HG03521 (cell line): Measurements from ENCODE around the gene DPF1.
"Not testable (repeated sequence)": the region's sequence is repeated elsewhere in the genome, so short reads cannot be mapped to it uniquely, and the experiment has no call there.

ENCODE experiments used
- ATAC-seq: cut with Tn5 transposase; IDR thresholded peaks from one replicate; pipeline ENCODE4 v1.9.1; 2021; ENCODE audit warnings: mild to moderate bottlenecking, moderate library complexity; ENCODE audit not compliant: unreplicated experiment

DPF1 gene

DNA sequence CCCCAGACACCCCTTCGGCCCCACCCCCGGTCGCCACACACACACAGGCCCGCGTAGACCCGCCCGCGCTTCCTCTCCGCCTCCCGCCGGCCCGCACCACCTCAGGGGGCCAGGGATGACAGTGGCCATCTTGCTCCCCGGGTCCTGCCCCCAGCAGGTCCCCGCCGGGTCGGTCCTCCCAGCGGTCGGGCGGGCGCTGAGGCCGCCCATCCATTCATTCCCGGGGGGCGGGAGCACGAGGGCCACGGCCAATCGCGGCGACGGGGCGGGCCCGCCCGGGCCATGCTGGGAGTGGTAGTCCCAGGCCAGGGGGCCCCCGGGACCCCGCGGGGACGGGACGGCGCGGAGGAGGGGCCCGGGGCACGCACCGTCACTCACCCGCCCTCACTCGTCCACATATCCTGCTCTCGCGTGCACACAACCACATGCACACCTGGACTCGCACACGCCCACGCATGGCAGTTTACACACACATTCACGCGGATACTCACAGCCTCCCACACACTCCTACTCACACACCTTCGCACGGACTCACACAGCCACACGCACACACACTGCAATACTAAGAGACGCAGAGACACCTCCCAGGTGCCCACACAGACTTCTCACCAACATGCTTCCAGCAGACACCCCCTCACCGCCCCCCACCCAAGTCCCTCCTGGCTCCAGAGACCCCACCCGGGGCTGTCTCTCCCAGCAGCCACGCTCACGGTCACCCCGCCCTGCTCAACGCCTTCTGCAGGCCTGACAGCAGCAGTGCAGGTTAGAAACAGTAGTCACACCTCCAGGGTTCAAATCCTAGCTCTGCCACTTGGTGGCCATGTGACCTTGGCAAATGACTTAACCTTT is at the start of gene DPF1:
Gene DPF1 (minus strand): TSS at position 209 of the 849 bp plus-strand sequence. CDS start 80 bp downstream, at position 129.
- peak; percentile 71 for ATAC-seq

DNA sequence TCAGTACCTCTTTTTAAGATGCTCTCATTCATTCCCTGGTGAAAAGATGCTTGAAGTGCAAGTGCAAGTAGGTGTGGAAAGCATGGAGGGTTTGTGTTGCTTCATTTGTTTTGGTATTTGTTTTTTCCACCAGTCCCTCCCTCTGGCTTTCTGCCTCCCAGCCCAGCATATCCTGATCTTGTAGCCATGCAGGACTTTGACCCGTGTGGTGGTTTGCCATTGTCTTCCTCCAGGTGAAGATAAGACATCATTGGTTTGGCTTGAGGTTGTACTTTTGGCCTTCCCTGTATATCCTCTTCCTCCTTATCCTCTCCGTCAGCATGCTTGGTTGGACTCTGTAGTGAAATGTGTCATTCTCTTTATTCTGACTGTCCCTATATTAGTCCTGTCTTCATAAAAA is 49.5 kb upstream of the DPF1 start:
- ATAC-seq = no peak

DNA sequence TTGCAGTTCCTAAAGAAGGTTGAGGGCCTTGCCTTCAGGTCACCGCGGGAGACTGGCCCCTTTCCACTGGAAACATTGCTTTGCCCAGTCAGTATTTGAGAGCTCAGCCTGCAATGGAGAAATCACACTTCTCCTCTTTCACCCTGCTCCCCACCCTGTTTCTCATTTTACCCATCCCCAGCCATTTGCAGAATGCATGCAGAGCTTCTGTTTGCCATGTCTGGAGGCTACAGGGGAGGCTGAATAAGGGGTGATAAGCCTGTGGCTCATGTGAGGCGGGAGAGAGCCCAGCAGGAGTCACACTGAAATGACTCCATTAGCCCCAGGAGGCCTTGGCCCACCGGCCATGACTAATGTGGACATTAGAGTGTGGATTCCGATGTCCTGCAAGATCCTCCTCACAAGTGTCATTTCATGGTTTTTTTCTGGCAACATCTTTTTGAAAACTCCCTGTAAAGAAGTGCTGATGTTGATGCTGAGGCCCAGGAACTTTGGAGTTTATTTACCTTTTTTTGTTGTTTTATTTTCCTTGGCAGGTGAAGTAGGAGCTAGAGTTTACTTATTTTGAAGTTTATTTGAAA is 46.7 kb upstream of the DPF1 start:
- ATAC-seq = no peak

DNA sequence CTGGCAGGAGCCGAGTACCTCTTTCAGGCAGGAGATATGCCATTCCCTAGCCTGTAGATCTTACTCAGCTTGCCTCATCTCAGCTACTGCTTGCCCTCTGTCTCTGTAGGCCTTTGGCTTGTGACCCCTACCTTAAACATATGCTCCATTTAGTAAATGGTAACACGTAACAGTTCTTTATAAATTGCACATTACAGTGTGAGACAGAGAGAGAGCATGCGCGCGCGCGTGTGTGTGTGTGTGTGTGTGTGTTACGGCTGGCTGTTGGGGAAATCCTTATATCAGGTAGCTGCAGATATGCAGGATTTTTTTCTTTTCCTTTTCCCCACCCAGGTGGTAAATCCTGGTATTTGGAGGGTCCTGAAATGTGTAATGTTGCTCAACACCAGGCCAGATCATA is 44.5 kb upstream of the DPF1 start:
- no peak for ATAC-seq

DNA sequence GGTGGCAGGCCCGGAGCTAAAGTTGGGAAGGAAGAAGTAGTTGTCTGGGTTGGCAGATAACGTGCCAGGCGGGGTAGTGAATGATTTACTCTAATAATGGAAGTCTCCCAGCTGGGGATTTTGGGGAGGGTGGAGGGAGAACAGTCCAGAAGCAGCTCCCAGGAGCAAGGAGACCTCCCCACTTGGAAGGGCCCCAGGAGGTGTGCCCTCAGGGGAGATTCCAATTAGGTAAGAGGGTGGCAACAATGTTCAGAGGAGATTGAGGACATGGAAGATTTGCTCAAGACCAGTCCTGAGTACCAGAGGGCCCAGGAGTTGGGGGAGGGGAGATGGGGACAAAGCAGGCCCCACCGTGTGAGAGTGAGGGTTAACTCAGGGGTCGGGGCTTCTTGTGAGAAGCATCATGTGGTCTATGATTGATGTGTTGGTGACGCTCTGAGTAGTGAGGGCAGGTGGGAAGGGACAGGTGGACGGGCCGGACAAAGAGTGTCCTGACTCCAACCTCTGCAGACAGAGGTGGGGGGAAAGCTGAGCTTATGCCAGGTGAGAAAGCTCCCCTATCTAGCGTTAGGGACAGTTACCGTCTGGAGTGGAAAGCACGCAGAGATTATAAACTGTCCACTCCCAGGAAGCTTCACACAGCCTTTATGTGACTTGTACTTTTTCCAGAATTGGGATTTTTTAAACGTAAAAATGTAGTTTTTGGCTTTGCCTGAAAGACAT is 43.9 kb upstream of the DPF1 start:
- no peak for ATAC-seq

DNA sequence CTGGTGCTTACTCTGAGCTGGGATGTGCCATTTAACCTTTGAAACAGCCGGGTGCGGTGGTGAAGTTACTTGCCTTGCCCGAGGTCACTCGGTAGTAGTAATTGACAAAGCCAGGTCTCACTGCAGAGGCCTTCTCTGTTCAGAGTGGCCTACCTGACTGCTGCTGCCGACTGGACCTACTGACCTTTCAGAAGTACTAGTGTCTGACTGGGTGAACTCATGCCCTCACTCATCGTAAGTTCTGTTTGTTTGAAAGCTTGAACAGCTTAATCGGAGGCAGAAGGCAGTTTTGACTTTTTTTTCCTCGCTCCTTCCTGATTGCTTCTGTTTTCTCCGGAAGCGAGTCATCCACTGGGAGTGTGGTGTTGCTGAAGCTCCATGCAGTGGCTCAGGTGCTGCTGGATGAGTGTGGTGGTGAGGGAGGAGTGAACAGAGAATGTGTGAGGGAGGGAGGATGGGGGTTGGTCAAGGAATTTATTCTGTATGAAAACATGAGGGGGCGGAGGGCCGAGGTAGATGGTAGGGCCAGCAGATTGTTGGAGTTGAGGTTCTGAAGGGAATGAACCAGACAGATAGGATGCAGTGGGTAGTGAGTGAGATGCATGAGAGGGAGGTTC is 43.1 kb upstream of the DPF1 start:
- ATAC-seq = no peak

DNA sequence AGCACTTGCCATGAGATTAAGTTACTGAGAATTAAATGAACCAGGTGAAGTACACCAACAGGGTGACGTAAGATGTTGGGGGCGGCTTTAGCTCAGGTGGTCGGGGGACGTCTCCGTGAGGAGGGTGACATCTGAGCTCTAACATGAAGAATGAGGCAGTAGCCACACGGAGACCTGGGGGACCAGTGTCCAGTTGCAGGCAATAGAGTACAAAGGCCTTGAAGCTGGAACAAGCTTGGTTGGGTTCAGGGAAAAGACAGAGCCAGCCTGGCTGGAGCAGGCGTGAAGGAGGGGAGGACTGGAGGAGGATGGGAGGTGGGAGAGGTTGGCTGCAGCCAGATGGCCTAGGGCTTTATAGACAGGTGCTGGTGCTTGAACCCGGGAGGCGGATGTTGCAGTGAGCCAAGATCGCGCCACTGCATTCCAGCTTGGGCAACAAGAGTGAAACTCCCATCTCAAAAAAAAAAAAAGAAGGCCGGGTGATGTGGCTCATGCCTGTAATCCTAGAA is 42.0 kb upstream of the DPF1 start:
- ATAC-seq = no peak

DNA sequence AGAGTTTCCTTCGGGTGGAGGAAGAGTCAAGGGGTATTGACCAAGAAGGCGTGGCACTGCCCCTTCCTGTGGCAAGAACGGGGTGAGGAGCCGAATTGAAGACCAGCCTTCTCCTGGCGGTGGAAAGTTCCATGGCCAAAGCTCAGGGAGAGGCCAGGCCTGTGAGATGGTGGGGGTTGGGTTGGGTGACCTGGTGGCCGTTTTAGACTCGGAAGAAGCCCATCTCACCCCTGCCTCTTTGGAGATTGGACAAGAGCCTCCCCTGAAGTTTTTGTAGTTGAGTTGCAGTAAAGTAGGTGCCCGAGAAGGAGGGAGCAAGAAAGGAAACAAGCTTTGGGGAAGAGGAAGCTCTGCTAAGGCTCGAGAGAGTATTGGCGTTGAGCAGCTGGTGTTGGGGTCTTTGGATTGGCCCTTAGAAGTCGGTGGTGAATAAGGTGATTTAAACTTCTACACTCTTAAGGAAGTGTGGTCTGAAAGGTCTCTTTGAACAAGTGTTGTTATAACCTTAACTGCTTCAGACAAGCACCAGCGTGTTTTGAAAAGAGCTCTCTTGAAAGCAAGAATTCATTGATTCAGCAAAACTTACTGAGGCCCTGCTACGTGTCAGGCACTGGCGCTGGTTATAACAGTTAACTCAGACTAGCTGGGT is 41.3 kb upstream of the DPF1 start:
- ATAC-seq = no peak

DNA sequence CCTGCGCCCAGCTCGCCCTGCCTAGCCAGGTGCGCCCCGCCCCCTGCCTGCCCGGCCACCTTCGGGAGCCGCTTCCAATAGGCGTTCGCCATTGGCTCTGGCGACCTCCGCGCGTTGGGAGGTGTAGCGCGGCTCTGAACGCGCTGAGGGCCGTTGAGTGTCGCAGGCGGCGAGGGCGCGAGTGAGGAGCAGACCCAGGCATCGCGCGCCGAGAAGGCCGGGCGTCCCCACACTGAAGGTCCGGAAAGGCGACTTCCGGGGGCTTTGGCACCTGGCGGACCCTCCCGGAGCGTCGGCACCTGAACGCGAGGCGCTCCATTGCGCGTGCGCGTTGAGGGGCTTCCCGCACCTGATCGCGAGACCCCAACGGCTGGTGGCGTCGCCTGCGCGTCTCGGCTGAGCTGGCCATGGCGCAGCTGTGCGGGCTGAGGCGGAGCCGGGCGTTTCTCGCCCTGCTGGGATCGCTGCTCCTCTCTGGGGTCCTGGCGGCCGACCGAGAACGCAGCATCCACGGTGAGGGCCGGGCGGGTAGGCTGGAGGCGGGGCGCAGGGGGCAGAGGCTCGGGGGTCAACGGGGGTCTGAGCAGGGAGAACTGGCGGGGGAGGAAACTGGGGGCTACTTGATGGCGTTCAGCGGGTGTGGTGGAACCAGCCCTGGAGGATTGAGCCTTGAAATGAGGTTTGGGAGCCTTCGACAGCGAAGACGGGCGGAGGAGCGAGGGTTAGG is 40.6 kb upstream of the DPF1 start, which contains the start of gene SPINT2:
Gene SPINT2 (plus strand): TSS at position 88 of the 727 bp plus-strand sequence. CDS start 320 bp downstream, at position 408.
- no peak for ATAC-seq

DNA sequence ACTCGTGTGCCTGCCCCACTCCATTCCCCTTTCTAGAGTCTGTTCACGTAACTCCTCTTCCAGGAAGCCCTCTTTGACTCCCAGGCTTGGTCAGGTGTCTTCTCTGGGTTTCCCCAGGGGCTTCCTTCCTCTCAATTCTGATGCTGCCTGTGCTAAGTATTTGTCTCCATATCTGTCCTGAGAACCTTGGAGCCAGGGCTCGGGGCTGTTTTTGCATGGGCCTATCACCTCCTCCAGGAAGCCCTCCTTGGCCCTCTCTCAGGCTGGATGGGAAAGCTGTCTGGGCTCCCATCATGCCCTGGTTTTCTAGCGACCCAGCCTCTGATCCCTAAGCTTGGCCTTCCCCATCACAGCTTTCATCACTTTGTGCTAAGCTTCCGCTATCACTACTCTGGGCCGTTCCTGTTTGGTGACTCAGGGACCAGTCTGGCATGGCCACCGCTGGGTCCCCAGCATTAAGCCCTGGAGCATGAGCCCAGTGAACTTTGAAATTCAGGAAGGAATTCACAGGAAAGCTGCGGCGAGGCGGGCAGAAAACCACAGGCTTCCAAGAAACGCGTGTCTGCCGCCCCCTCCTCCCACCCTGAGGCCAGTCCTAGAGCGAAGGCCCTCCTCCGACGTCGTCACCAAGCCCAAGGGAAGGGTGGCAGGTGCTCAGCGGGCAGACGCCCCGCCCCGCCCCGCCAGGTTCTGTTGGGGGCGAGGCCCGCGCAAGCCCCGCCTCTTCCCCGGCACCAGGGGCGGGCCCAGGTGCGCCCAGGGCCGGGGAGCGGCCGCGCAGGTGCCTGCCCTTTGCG is 39.9 kb upstream of the DPF1 start:
- no peak for ATAC-seq

DNA sequence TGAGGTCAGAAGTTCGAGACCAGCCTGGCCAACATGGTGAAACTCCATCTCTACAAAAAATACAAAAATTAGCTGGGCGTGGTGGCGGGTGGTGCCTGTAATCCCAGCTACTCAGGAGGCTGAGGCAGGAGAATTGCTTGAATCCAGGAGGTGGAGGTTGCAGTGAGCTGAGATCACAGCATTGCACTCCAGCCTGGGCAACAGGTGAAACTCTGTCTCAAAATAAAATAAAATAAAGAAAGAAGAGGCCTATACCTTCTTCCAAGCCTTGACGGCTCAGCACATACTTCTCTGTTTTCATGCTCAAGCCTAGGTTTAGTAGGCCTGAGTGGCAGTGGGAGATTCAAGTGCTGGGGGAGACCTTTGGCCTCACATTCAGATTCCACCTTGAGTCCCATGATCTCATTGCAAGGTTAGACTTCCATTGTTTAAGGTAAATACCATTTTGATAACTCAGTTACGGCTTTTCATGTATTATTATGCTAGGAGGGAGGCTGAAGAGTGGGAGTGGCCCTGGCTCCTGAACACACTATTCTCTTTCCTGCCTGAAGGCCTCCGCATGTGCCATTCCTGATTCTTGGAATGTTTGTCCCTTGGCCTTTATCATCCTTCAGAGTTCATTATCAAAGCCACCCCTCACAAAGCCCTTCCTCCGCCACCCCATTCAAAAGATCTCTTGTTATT is 38.7 kb upstream of the DPF1 start:
- no peak for ATAC-seq

DNA sequence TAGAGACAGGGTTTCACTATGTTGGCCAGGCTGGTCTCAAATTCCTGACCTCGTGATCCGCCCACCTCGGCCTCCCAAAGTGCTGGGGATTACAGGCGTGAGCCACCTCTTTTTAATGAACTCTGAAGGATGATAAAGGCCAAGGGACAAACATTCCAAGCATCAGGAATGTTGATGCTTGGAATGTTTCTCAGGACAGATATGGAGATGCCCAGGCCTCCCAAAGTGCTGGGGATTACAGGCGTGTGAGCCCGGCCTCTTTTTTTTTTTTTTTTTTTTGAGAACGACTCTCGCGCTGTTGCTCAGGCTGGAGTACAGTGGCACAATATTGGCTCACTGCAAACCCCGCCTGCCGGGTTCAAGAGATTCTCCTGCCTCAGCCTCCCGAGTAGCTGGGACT is 37.9 kb upstream of the DPF1 start:
- not testable (repeated sequence) for ATAC-seq

DNA sequence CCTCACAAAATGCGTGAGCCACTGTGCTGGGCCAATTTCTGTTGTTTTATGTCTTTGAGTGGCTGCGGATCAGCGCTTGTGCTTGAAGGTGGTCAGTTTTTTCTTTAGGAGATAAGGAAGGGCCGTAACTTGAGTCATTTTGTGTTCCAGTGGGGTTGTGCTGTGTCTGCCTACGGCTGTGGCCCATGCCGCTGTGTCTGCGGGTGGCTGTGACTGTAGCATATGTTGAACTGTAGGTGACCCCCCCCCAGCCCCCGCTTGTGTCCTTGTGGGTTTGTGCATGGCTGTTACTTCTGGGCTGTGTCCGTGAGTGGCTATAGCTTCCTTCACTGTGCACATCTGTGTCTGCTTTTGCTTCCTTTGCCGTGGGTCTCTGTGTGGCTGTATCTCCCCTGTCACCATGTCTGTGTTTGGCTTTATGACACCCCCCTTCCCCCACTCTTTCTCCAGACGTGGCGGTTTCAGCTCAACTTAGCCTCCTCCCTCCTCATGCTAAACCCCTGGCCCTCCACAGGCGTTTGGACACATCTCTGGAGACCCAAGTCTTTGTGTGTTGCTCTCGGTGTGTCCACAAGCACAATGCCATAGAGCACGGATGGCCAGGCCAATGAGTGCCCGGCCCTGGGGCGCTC is 31.5 kb upstream of the DPF1 start:
- no peak for ATAC-seq

DNA sequence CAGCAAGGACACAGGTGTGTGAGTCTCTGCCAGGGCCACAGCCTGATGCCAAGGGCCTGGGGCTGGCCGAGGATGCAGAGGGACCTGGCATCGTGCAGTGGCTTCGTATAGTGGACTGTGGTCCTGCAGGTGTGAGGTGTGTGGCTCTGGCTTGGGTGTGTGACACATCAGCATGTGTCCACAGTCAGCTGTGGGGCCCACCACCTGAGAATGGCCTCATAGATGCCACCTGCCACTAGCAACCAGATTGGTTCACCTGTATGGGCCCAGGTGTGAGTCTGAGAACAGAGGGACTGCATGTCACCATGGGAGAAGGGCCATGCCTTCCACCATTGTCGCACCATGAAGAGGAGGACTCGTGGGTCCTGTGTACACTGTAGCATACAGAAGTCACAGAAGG is 29.8 kb upstream of the DPF1 start:
- no peak for ATAC-seq

DNA sequence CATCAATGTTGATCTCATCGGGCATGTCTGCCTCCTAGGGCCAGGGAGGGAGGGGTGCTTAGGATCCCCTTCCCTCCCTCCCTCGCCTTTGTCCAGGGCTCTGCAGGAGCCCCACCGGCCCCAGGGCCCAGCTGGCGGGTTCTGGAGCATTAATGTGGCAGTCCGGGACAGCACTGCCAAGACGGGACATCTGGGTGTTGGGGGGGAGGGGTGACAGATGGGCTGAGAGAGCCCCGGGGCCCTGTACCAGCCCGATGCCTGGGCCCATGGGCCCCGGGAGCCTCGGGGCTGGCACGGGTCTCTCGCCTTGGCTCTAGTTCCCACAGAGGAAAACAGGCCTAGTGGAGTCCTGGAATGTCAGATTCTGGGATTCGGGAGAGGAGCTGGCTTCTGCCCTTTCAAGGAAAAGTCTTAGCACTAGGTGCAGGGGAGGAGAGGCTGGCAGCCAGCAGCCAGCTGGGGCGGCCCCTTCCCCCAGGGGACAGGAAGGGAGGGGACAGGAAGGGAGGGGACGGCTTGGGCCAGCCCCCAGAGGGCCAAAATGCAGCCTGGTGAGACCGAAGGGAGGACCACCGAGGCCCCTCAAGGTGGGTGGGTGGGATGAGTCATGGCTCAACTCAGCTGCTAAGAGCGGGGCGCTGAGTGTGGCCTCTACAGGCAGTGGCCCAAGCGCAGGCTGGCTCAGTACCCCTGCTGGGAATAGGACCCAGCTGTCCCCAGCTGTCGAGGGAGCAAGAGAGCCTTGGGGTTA is 29.1 kb upstream of the DPF1 start:
- ATAC-seq = no peak

DNA sequence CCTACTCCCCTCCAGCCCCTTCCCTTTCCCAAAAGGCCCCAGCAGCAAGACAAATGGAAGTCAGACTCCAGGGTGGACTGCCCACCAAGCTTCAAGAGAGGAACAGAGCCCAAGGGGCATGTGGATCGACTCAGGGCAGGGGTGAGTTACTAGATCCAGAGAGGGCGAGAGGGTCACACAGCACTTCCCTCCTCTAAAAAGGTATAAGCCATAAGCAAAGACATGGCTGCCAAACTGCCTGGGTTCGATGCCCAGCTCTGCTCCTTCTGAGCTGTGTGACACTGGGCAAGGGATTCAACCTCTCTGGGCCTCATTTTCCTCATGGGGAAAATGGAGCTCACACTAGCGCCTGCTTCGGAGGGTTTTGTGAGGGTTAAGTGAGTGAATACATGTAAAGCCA is 28.4 kb upstream of the DPF1 start:
- ATAC-seq = no peak

DNA sequence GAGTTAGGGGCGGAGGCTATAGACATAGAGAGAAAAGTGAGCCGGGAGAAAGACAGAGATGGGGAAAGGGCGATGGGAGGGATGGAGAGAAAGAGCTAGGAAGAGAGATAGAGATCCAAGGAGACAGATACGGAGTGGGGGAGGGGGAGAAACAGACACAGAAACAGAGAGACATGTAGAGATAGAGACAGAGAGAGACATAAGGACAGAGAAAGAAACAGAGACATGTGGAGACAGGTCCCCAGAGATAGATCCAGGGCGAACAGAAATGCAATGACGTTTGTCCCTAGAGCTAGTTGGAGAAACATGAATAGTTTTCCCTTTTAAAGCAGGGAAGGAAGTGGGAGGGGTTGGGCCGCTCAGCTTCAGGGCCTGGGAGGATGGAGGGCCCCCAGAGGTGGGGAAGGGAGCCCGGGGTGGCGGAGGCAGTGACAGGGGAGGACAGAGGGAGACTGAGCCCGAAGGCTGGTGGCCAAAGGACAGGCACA is 27.6 kb upstream of the DPF1 start:
- no peak for ATAC-seq
